T-helper 1 cell (primary cell): ENCODE data around the gene TBC1D4.

Experiments
- DNase-seq, 5 donors: peaks; one replicate each; pipeline ENCODE4 v3.0.0-alpha.2; 2012 to 2020

Gene TBC1D4

DNA sequence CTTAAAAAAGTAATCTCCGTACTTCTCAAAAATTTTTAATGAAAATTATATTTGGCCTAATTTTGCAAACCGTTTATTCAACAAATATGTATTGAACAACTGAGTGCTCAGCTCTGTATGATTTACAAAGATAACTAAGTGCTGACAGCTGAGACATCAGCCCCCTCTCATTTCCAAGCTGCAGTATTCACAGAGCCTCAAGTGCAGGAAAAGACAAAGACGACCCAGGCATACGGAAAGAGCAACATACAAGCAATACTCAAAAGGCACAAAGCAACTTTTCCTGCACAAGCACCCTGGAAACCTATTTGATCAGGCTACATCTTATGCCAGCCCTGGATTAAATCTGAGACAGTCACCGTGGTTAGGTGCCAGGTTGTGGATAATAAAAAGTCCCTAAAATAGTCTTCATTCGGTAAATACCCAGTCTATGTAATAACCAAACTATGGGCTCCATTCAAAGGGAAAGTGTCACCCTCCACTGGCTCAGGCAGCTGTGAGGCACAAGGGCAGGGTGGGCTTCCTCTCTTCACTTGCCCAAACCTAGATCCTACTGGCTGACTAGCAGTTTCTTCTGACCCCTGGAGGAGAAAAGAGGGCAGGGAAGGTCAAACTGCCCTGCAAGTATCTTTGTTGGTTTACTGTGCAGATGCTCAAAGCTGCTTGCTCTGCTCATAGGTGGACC is 65.5 kb downstream of the TBC1D4 start:
- no peak for DNase-seq

DNA sequence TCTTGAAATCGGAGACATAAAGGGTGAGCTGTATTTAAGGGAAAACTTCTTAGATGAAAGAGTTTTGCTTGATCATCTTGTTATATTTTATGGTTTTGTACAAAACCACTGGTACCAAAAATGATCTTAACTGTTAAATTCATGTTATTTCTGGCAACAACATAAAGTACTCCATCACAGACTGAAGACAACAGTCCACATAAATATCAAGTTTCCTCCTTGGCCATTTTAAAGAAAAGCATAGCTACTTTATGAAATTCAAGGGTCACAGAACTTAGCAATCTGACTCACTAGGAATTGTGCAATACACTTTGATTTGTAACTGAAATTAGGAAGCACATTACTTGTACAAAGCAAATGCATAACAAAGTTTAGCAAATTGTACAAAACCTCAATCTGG is 66.3 kb downstream of the TBC1D4 start:
- no peak for DNase-seq

DNA sequence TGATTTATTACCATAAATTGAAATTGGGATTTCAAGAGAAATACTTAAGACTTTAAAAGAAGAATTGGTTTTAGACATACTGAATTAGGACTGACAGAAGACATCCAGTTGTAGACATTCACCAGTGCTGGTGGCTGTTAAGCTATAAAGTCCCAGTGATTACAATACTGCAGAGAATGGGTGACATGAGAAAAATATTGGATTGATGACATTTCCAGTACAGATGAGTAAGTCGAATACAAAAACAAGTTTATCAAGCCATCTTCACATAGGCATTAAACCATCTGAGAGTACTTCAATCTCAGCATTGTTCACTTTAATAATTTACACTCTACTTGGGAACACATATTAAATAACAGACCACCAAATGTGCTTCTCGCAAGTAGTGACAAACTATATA is 66.8 kb downstream of the TBC1D4 start:
- no peak for DNase-seq

DNA sequence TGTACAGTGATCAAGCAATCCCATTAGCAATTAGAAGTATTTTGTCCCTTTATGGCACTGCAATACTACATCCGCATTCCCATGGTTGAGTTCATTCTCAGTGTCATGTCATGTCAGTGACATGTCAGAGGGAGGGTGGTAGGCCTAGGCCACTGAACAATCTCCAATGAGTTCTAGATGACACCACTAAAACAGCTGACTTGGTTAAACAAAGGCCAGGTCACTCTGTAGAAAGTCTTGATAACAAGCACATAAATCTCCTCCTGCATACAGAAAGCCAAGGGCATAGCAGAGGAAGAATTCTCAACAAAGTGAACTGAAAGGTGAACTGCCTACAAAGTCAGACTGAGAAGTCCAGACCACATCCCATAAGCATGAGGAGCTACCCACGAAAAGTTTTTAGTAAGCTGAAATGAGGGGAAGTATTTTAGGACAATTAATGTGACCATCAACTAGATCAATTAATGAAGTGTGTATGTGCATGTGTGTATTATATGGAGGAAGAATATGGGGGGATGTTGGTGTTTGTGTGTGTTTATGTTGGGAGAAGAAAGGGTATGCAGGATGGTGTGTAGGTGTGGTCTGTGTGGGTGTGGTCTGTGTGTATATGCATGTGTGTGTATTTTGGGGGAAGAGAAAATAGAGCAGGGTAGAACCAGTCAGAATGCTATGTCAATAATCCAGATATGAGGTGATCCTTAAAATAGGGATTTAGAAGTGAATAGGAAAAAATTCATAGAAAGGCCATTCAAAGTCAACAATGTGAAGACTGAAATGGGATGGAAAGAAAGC is 67.7 kb downstream of the TBC1D4 start:
- no peak for DNase-seq

DNA sequence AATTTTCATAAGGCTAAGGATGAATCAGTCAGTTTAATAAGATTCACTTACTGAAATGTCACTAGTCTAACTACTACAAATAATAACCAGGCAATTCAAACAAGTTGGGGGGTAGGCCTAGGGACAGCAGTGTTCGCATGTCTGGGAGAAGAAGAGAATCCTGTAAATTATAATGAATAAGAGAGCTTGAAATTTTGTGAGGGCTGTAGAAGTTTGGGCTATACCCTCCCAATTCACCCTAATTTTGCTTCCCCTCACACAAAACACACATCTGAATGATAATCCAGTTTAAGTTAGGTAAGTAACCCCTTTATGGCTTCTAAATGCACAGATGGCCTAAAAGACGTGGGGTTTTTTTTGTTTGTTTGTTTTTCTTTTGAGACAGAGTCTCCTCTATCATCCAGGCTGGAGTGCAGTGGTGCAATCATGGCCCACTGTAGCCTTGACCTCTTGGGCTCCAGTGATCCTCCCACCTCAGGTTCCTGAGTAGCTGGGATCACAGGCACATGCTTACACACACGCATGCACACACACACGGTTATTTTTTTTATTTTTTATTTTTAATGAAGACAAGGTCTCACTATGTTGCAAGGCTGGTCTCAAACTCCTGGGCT is 69.9 kb downstream of the TBC1D4 start:
- no peak for DNase-seq

DNA sequence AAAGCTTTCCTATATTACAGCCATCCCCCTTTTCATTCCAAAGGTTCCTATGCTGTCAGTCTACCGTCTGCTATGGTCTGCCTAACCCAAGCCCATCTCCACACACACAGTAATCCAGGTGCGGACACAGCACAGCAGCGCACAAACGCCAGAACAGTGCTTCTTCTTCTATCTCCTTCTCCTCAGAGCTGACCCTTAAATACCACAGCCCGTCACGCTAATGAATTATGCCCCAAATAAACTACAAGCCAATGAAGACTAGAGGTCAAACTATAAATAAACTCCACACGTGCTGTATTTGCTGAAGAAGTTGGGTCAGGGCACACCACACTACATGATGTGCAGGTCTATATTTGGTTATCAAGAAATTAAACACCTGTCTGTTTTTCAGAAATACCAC is 71.8 kb downstream of the TBC1D4 start:
- no peak for DNase-seq

DNA sequence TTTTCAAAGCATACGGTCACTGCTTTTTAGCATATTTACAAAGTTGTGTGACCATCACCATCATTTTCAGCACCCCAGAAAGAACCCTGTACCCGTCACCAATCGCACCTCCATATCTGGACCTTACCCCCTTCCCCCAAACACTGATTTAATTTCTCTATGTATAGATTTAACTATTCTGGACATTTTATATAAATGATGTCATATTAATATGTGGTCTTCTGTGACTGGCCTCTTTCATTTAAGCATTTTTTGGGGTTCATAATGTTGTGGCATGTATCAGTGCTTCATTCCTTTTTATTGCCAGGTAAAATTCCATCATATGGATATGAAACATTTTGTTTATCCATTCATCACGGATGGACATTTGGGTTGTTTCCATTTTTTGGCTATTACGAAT is 74.0 kb downstream of the TBC1D4 start:
- DNase-seq: no peak

DNA sequence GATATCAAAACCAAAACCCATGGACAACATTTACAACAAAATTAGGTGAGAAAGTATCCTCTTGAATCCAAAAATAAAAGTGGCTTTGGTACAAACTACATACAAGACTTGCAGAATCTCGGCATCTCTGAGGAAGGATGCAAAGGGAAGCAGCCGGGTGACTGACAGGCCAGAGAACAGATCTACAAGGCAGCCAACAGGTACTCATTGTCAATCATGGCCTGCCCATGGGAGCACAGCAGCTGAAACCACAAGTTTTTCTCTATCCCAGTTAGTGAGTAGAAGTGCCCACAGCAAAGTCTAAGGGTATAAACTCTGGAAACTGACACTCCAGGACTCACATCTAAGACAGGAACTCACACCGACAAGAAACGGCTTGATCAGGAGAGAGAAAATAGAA is 74.5 kb downstream of the TBC1D4 start:
- DNase-seq: no peak

DNA sequence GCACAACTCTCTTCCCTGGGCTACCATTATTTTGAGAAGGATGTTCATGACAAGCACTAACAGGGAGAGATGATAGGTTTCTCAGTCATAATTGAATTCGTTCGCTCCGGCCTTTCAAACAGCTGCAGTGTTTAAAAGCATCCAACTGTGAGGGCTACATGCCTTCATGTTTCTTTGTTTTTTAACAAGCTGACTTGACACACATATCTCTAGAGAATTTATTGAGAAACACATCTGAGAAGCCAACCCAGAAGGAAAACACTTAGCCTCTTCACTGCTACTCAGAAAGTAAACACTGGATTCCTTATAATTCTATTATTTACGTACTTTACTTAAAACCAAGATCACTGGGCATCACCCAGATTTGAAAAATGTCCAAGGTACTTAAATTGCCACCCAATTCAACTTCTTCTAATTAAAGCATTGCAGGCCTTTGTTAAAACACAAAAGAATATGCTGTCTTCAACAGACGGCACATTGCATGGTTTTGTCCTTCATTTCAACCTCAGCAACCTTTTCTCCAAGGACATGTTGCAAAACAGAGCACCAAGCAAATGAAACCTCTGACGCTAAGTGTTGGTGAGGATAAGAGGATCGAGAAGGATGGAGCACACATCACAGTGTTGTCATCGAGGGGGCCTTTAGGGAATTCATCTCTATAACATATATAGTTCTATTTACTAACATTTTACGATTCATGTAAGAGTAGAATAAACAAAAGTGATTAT is 75.8 kb downstream of the TBC1D4 start:
- no peak for DNase-seq

DNA sequence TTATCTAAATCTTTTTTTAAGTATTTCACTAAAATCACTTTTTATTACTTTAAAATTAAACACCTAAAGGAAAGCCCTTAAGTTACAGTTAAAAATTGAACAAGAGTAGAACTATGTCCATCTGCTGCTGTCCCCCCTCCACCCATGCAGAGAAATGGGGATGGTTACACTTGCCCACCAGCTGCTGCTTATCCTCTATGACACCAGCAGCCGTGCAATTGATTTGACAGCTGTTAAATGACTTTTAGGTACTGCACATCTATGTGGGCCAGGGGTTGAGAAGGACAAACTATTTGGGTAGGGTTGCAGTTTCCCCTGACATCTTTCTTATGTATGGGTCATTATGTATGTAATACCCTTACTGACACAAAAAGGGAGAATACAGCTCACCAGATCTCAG is 77.2 kb downstream of the TBC1D4 start:
- DNase-seq: no peak

DNA sequence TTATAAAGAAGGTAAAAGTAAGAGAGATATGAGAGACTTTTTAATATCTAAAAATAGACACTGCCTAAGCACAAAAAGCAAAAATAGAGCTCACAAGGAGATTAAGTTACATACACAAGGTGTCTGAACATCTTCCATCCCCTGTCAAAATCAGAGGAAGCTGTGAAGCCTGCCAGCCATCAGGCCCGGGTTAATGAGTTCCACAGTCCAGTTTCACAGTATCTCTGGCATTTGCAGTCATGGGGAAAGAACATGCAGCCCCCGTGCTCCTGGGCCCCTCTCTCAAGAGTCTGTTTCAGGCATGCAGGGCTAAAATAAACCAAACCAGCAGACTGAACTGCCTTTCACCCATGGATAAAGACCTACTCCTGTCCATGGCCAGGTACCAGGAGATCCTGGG is 79.2 kb downstream of the TBC1D4 start:
- no peak for DNase-seq

DNA sequence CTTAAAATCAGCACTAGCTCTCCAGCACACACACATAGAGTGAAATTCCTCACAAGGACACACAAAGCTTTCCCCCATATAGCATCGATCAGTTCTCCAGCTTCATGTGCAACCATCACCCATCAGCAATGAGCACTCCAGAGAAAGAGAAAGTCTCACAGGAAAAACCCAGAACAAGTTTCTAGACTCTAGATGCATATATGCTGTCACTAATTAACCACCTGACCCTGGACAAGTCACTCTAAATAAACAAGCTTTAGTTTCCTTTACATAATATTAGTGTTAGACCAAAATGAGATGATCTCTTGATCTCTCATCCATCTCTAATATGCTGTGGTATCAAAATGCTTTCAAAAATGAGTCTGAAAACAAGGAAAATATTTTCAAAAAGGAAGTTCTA is 81.2 kb downstream of the TBC1D4 start:
- DNase-seq: no peak

DNA sequence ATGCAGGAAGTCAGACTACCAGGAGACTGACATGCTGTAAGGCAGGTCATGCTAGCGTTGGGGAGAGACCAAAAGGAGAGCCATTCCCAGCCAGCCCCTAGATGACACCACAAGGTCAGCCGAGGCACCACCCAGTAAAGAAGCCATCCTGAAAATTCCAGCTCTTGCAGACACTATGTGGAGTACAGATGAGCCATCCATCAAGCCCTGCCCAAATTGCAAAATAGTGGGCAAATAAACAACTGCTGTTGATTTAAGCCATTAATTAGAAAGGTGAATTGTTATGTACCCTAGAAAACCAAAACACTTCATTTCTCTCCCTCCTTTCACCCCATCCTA is 82.1 kb downstream of the TBC1D4 start:
- no peak for DNase-seq

DNA sequence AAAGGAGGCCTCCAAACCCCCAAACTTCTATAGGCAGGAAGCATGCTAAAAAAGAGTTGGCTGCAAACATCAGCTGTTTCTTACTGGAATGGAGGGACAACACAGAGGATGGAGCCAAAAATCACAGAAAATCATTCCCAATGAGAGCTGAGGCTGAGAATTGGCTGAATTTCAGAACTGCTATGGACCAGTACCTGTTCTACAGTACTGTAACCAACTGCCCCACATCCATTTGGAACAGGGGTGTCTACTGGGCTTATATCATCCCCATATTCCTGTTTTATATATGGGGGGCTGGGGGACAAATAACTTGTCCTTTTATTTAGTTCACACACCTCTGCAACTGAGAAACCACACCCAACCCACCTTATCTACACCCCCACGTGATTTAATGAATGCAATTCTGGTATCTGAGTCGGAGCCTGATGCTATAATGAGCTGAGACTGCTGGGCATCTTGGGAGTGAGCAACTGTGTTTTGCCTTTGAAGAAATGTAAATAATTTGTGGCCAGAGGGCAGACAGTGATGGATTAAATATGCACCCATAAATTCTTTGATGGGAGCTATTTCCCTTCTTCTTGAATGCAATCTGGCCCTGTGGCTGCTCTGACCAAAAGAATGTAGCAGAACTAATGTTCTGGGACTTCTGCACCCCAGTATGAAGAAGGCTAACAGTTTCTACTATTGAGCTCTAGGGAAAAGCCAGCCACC is 82.6 kb downstream of the TBC1D4 start:
- no peak for DNase-seq

DNA sequence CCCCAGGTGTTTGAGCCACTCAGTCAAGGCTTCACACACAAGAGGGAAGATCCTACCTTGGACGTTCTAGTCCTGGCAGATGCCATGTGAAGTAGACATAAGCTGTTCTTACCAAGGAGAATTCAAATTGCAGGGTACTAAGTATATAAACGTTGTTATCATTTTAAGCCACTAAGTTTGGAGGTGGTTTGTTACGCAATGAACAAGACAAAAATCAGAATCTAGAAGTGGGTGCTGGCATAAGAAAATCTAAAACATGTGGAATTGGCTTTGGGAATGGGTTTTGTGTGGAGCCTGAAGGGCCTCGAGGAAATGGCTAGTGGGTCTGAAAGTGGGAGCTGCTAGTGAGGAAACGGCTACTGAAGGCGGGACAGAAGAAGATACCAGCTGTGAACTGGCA is 83.9 kb downstream of the TBC1D4 start:
- DNase-seq: no peak

DNA sequence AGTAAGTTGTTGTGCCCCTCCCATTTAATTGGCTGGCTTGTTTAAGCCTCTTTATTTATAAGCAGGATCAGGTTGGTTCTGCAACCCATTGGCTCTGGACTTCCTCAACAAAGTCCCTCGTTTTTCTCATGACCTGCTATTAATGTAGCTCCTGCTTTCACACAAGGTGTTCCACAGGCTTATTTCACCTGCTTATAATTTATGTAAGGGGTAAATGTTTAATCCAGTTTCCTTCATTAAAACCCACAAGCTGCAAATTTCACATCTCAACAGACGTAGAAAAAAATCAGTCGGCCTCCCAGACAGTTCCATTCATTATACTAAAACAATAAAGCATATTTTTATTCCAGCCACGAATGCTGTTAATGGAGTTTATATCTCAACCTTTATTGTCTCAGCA is 86.1 kb downstream of the TBC1D4 start:
- DNase-seq: no peak

DNA sequence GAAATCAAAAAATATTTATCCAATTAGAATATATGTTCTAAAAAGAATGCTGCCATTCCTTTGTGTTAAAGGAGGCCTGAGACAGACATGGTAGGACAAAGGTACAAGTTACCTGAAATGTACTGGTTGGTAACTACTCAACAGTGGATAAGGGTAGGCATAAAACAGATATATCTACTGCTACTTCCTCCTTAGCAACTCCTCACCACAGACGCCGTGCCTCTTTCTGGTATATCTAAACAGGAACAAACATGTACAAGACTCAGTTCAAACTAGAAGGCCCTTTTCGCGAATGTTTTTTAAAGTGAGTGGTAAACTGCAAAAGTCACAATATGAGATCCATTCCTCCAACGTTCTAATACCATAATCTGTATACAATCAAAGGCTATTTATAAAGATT is 86.9 kb downstream of the TBC1D4 start:
- no peak for DNase-seq

DNA sequence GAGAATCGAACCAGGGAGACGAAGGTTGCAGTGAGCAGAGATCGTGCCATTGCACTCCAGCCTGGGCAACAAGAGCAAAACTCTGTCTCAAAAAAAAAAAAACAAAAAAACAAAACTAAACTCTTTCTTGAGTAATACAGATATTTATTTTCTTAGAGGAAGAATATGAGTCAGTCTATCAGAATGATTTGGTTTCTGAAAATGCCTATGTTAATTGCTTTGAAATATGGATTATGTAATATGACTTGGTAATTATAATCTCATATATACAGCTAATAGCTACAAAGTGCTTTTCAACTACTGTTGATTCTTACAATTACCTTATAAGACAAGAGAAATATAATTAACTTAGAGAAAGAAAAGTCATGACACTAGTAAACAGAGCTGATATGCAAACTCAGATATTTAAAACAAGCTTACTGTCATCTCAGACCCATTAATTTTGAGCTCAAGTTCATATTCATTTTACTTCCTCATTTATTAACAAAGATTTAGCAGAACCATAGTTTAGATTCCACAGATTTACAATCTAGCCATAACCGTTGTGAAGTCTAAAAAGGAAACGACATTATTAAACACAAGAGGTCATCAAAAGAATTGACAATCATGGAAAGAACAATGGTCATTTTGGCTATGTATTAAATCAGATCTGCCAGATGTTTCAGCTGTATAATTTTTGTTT is 88.0 kb downstream of the TBC1D4 start:
- no peak for DNase-seq

DNA sequence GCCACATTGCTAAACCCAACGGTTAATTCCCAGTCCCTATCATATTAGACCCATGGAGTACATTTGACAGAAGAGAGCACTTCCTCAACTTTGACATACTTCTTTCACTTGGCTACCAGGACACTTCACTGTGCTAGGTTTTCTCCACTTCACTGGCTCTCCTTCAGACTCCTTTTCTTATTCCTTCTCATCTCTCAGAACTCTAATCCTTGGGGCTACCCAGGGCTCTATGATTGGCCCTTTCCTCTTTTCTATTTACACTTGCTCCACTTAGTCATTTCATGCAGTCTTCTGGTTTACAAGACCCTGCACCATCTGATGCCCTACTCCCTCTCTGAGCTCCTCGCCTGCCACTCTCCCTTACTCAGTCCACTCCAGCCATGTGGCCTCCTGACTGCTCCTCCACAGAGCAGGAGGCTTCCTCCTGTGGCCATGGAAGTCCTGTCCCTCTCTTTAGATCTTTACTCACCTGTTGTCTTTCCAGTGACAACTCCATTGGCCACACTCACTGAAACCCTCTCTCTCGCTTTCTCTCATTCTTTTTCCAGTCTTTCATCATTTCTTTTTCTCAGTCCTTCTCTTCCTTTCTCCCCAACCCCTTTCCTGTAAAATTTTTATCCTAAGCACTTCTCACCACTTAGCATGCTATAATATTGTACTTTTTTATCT is 90.4 kb downstream of the TBC1D4 start:
- DNase-seq: no peak

DNA sequence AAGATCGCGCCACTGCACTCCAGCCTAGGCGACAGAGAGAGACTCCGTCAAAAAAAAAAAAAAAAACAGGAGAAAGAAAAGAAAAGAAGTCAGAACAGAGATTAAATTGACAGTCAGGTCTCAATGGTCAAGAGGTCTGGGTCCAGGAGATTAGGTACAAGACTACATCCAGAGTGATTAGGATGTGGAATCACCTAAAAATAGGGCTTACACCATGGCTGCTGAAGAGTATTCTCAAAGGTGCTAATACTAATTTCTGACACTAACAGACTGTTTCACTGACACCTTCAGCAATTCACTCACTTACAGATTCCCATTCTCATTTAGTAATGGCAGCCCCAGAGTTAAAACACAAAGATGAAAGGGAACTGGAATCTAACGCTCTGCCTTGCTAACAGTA is 91.7 kb downstream of the TBC1D4 start:
- DNase-seq: no peak

DNA sequence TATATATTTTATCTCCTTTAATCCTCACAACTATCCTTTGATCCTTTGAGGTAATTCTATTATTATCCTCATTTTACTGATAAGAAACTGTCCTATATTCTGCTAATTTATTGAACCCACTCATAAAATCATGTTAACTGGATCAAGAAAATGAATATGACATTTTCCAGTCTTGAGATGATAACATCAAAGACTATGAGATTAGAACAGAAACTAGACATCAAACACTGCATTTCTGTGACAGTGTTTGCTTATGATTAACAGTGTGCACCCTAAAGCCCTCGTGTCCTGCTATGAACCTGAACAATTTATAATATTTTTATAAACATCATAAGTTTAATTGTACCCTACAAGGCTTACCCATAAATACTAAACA is 96.3 kb downstream of the TBC1D4 start:
- DNase-seq: no peak
